ENCODE results near the gene ARHGEF9.
"Not testable (repeated sequence)": the region's sequence is repeated elsewhere in the genome, so short reads cannot be mapped to it uniquely, and the experiment has no call there.

The ARHGEF9 gene

GRCh38 chrX:63784902-63785707 is at the start of gene ARHGEF9:
ARHGEF9 (minus strand) TSS chrX:63785214; CDS start chrX:63785145, 69 bp downstream.
- no peak for DNase-seq

- not testable (repeated sequence) for DNase-seq
Measured at GRCh38 chrX:63825446-63825845, 40.4 kb upstream of the ARHGEF9 start.

GRCh38 chrX:63818156-63818555 is 33.1 kb upstream of the ARHGEF9 start:
- no peak for DNase-seq

- no peak for DNase-seq
Measured at GRCh38 chrX:63817696-63818095, 32.7 kb upstream of the ARHGEF9 start.

DNA sequence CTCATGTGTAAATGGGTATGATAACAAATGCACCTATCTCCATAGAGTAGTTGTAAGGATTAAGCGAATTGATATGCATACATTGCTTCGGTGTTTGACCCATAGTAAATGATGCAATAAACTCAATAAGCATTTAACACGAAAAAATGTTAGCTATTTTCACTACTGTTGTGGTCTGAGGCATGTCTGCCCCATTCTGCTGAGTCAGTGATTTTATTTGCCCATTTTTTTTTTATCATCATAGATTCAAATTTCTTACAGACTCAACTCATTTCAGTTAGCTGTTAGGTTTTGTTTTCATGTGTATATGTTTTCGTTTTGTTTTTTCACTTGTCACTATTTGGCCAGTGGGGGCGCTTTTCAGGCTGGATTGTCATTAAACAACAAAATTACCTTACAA is 27.8 kb upstream of the ARHGEF9 start:
- DNase-seq, result no peak

DNA sequence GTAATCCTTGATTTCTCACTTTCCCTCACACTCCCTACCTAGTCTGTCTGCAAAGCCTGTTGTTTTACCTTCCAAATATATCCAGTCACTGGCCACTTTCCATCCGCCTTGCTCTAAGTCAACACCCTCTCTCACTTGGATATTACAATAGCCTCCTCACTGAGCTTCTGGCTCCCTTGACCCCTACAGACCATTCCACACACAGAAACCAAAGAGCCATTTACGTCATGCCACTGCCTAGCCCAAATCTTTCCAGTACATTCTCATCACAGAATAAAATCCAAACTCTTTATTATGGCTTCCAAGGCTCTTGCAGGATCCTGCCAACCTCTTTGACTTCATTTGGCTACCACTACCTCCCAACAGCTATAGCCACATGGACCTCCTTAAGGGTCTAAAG is 25.7 kb upstream of the ARHGEF9 start:
- no peak for DNase-seq

GRCh38 chrX:63809173-63809572 is 24.2 kb upstream of the ARHGEF9 start:
- no peak for DNase-seq

GRCh38 chrX:63795406-63795805 is 10.4 kb upstream of the ARHGEF9 start:
- DNase-seq, result not testable (repeated sequence)

DNA sequence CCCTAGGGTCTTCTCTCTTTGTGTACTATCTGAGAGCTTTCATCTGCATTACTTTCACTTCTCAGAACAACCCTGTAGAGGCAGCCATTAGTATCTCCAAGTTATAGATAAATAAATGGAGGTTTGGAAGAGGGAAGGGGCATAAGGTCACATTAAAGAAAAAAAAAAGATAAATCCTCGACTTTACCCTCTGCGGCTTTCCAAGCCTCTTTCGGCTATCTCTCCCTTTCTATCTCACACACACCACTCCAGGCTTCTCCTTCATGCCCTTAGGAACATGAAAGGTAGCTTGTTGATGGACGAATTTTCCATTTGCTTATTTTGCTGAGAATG is 660 bp upstream of the ARHGEF9 start:
- no peak for DNase-seq

GRCh38 chrX:63784346-63784901 is 590 bp downstream of the ARHGEF9 start:
- no peak for DNase-seq

GRCh38 chrX:63782515-63782914 is 2.5 kb downstream of the ARHGEF9 start:
- DNase-seq, result no peak

DNA sequence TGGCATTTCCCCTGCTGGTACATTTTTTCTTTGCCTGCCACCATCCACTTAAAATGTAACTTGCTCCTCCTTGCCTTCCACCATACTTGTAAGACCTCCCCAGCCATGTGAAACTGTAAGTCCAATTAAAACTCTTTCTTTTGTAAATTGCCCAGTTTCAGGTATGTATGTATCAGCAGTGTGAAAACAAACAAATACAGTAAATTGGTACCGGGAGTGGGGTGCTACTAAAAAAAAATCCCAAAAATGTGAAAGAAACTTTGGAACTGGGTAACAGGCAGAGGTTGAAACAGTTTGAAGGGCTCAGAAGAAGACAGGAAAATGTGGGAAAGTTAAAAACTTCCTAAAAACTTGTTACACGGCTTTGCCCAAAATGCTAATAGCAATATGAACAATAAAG is 16.3 kb downstream of the ARHGEF9 start:
- no peak for DNase-seq

DNA sequence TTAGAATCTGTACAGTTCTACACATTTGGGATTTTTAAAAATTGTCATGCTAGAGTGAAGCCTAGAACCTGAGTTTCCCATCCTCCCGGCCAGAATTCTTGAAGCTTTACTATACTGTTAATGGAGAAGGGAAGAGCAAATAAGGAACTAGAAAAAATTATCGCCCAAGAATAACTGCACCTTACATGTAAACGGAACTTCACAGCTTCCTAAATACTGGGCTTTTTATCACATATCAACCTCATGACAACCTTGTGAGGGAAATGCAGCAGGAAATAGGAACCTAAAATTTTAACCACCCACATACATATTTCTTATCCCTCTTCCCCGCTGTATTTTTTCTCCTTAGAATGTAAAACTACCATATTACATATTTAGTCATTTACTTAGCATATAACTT is 19.3 kb downstream of the ARHGEF9 start:
- no peak for DNase-seq

- no peak for DNase-seq
Measured at GRCh38 chrX:63764946-63765345, 20.1 kb downstream of the ARHGEF9 start.

DNA sequence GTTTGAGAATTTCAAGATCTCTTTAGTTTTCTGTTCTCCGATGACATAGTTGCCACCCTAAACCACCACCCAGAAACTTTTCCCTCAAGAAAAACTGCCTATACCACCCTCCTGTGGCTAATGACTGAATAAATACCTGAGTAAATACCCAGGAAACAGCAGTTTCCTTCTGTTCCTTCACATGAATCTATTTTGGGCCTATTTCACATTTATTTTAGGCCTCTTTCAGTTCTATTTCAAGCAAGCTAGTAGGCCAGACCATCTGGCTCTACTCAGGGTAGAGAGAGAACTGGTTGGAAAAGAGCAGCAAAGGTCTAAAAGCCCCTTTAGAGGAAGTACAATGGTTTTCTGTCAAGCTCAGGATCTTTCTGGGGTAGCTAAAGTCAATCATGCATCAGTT is 23.4 kb downstream of the ARHGEF9 start:
- DNase-seq, result no peak

DNA sequence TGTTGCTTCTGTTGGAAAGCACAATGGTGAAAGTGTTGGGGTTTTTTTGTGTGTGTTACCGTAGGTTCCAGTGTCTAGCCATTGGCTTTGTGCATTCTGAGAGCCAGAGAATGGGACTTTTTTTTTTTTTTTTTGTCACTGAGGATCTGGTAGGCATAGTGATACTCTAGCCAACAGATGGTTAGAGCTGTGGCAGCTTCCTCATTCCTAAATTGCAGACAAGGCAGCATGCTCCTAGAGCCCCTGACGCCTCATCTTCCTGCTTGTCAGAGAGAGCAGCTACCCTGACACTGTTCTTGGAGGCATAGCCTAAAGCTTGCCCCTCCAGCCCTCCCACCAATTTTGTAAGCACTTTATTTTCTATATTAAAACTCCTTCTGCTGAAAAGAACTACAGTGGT is 27.0 kb downstream of the ARHGEF9 start:
- no peak for DNase-seq

GRCh38 chrX:63755892-63756291 is 29.1 kb downstream of the ARHGEF9 start:
- DNase-seq, result no peak

DNA sequence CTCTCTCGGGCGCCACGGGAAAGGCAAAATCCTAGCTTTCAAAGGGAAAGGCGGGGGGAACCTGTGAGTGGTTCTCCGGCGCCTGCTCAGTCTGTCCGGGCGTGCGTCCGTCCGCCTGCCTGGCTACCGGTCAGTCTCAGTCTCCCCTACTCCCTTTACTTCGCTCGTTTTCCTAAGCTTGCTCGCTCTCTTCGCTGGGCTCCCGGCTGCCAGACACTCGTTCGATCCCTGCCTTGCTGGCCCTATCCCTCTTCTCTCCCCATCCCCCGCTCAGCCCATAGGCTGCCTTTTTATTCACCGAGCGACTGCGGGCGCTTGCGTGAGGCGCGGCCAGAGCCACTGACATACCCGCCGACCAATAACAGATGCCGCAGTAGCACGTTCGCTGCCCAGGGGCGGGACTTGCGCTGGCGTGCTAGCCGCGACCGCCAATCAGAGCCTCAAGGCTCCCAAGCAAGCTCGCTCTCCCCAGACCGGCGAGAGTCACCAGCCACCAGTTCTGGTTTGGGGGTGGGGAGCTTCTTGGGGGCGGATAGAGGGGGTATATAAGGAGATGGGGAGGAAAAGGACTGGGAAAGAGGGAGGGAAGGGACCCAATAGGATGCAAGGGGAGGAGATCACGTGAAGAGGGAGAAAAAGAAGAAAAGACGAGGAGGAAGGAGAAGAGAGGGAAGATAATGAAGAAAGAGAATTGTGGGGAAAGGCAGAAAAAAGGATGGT is 30.0 kb downstream of the ARHGEF9 start:
- peak; percentile 87 for DNase-seq

DNA sequence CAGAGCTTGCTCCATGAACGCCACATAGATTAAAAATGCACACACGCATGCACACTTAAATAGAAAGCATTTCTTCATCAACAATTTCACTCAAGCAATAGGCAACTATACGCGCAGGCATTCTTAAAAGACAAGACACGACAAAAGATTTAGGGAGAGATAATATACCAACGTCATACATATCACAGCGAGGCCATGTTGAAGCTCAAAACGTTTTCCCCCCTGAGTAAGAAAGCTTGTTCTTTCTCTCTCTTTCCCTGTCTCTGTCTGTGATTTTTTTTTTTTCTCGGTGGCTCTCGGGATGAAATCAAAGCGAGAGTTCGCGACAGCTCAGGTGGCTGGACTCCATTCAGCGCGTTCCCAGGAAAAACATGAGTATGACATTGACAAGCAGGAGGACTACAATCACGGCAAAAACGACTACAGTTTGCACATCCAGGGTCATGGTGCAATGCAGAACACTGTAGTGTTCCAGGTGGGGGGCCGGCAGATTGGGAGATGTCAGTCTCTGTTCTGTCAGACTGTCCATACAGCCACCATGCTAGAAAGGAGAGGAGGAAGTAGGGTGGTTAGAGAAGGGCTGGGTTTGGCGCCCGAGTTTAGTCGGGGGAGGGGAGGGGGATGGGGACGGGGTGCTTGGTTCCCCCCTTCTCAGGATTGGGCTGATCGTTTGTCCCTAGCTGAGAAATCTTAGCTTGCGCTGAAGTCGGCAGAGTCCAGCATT is 30.7 kb downstream of the ARHGEF9 start:
- no peak for DNase-seq

DNA sequence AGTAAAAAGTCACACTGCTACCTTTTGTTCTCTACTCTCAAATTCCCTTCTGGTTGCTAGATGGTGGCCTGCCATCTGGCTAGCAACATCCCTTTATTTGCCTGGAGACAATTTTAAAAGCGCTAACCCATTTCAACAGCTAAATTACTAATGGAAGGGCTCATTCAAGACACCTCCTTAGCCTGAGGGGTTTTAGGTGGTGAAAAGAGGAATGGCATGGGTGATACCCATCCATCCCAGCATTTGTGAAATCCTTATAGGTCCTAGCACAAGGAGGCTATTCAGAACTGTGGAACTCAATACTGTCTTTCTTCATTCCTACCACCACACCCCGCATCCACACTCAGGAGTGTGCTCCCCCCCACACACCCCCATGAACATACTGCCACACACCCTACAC is 33.5 kb downstream of the ARHGEF9 start:
- DNase-seq, result no peak

- DNase-seq, result no peak
Measured at GRCh38 chrX:63750811-63751210, 34.2 kb downstream of the ARHGEF9 start.

DNA sequence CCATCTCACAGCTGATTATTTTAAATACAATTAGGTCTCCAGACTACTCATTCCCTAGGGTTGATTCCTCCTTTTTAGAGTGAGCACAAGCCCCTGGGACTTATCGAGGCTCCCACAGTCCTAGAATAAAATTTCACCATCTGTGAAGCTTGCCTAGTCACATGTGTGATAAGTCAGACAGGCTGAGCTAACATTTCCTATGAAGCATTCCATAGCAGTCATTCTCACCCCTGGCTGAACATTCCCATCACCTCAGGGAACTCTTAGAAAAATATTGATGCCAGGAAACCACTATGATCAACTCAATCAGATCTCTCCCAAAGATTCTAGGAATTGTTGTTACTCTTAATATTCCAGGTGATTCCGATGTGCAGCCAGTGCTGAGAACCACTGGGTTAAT is 37.7 kb downstream of the ARHGEF9 start:
- no peak for DNase-seq

DNA sequence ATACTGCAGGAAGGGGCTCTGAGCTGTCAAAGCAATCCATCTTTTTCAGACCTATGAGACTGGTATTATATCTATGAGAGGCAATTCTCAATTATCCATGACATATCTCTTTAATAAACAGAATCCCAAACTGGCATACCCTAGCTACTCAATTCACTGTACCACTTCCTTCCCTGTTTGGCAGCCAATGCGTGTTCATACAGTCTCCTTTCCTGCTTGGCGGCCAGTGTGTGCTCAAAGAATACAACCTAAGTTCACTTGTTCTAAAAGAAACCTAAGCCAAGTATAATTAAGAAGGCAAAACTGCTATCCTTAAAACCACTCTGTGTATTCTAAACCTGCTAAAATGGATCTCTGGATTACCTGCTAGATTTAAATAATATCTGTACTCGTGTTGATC is 38.3 kb downstream of the ARHGEF9 start:
- no peak for DNase-seq

DNA sequence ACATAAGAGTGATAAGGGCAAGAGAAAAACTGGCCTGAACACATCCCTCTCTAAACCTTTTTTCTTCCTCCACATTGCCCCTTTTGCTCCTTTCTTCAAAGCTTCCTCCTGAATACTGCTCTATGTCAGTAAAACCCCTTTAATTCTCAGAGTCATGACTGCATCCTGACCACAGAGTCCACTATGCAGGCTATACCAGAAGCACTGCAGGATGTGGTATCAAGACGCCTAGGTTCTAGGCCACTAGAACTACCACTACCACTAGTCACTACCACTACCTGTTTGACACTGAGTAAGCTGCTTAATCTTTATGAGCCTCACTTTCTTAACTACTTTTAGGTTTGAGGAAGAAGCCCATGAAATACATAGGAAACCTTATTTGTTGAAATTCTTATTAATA is 38.7 kb downstream of the ARHGEF9 start:
- DNase-seq, result no peak

Data from activated CD8-positive, alpha-beta memory T cell treated with anti-CD3 and anti-CD28 coated beads for 24 hours (primary cell).